Measurements from ENCODE around the gene LDOC1.
"Not testable (repeated sequence)": the region's sequence is repeated elsewhere in the genome, so short reads cannot be mapped to it uniquely, and the experiment has no call there.

The LDOC1 gene

GRCh38 chrX:141164406-141164805 is 12.5 kb downstream of the LDOC1 start:
- Histone ChIP-seq H3K4me3 (ENCODE audit: insufficient read depth, low read depth, low read length, poor library complexity, severe bottlenecking) (no peak overlapping the region), H3K4me1 (ENCODE audit: control insufficient read depth, insufficient read depth, low read length, poor library complexity, severe bottlenecking) (no peaks in the 10 kb centered on the region), H3K36me3 (ENCODE audit: control insufficient read depth, insufficient read depth, low read length) (no peaks in the 10 kb centered on the region), H3K27me3 (replicated peaks; ENCODE audit: control insufficient read depth, insufficient read depth, low read length, poor library complexity, severe bottlenecking) (no peaks in the 10 kb centered on the region), H3K9me3 (ENCODE audit: control insufficient read depth, low read length) (no peaks in the 10 kb centered on the region), H3K27ac (ENCODE audit: insufficient read depth, low read length, poor library complexity, severe bottlenecking) (no peak overlapping the region)
- no peak for DNase-seq

GRCh38 chrX:141158084-141158483 is 18.8 kb downstream of the LDOC1 start:
- no peaks in the 10 kb centered on the region for H3K4me1 ChIP-seq (ENCODE audit: control insufficient read depth, insufficient read depth, low read length, poor library complexity, severe bottlenecking)
- H3K27ac ChIP-seq (ENCODE audit: insufficient read depth, low read length, poor library complexity, severe bottlenecking) = no peak overlapping the region

GRCh38 chrX:141155231-141155630 is 21.7 kb downstream of the LDOC1 start:
- not testable (repeated sequence) for H3K36me3 ChIP-seq (ENCODE audit: control insufficient read depth, insufficient read depth, low read length); H3K27ac ChIP-seq (ENCODE audit: insufficient read depth, low read length, poor library complexity, severe bottlenecking); H3K4me3 ChIP-seq (ENCODE audit: insufficient read depth, low read depth, low read length, poor library complexity, severe bottlenecking); DNase-seq; H3K27me3 ChIP-seq (replicated peaks; ENCODE audit: control insufficient read depth, insufficient read depth, low read length, poor library complexity, severe bottlenecking); H3K4me1 ChIP-seq (ENCODE audit: control insufficient read depth, insufficient read depth, low read length, poor library complexity, severe bottlenecking); H3K9me3 ChIP-seq (ENCODE audit: control insufficient read depth, low read length)

More at GRCh38 chrX:141158084-141158483, 18.8 kb downstream of the LDOC1 start:
- no peak for DNase-seq
- Histone ChIP-seq H3K9me3 (ENCODE audit: control insufficient read depth, low read length) (no peaks in the 10 kb centered on the region), H3K36me3 (ENCODE audit: control insufficient read depth, insufficient read depth, low read length) (no peaks in the 10 kb centered on the region), H3K4me3 (ENCODE audit: insufficient read depth, low read depth, low read length, poor library complexity, severe bottlenecking) (no peak overlapping the region), H3K27me3 (replicated peaks; ENCODE audit: control insufficient read depth, insufficient read depth, low read length, poor library complexity, severe bottlenecking) (no peaks in the 10 kb centered on the region)

- DNase-seq = no peak
- no peaks in the 10 kb centered on the region for H3K27me3 ChIP-seq (replicated peaks; ENCODE audit: control insufficient read depth, insufficient read depth, low read length, poor library complexity, severe bottlenecking)
Observed at GRCh38 chrX:141142946-141143345, 34.0 kb downstream of the LDOC1 start.

GRCh38 chrX:141133272-141133671 is 43.7 kb downstream of the LDOC1 start:
- Histone ChIP-seq H3K4me1 (ENCODE audit: control insufficient read depth, insufficient read depth, low read length, poor library complexity, severe bottlenecking) (no peaks in the 10 kb centered on the region), H3K27ac (ENCODE audit: insufficient read depth, low read length, poor library complexity, severe bottlenecking) (no peak overlapping the region), H3K27me3 (replicated peaks; ENCODE audit: control insufficient read depth, insufficient read depth, low read length, poor library complexity, severe bottlenecking) (no peaks in the 10 kb centered on the region), H3K9me3 (ENCODE audit: control insufficient read depth, low read length) (no peaks in the 10 kb centered on the region), H3K4me3 (ENCODE audit: insufficient read depth, low read depth, low read length, poor library complexity, severe bottlenecking) (no peak overlapping the region), H3K36me3 (ENCODE audit: control insufficient read depth, insufficient read depth, low read length) (no peaks in the 10 kb centered on the region)
- DNase-seq = no peak

More at GRCh38 chrX:141142946-141143345, 34.0 kb downstream of the LDOC1 start:
- Histone ChIP-seq H3K27ac (ENCODE audit: insufficient read depth, low read length, poor library complexity, severe bottlenecking) (no peak overlapping the region), H3K4me3 (ENCODE audit: insufficient read depth, low read depth, low read length, poor library complexity, severe bottlenecking) (no peak overlapping the region), H3K4me1 (ENCODE audit: control insufficient read depth, insufficient read depth, low read length, poor library complexity, severe bottlenecking) (no peaks in the 10 kb centered on the region), H3K9me3 (ENCODE audit: control insufficient read depth, low read length) (no peaks in the 10 kb centered on the region), H3K36me3 (ENCODE audit: control insufficient read depth, insufficient read depth, low read length) (no peaks in the 10 kb centered on the region)

GRCh38 chrX:141127146-141127545 is 49.8 kb downstream of the LDOC1 start:
- Histone ChIP-seq H3K4me3 (ENCODE audit: insufficient read depth, low read depth, low read length, poor library complexity, severe bottlenecking) (no peak overlapping the region), H3K27me3 (replicated peaks; ENCODE audit: control insufficient read depth, insufficient read depth, low read length, poor library complexity, severe bottlenecking) (no peaks in the 10 kb centered on the region), H3K27ac (ENCODE audit: insufficient read depth, low read length, poor library complexity, severe bottlenecking) (no peak overlapping the region), H3K4me1 (ENCODE audit: control insufficient read depth, insufficient read depth, low read length, poor library complexity, severe bottlenecking) (no peaks in the 10 kb centered on the region), H3K36me3 (ENCODE audit: control insufficient read depth, insufficient read depth, low read length) (no peaks in the 10 kb centered on the region), H3K9me3 (ENCODE audit: control insufficient read depth, low read length) (no peaks in the 10 kb centered on the region)
- DNase-seq = no peak
